GOT3 (cell line): ENCODE measurements around the gene DUSP7.

ENCODE experiments used
- DNase-seq: peaks from one replicate; lab custom pipeline; 2025; ENCODE audit warnings: mixed read lengths; lab: John Stamatoyannopoulos, UW

Gene DUSP7

DNA sequence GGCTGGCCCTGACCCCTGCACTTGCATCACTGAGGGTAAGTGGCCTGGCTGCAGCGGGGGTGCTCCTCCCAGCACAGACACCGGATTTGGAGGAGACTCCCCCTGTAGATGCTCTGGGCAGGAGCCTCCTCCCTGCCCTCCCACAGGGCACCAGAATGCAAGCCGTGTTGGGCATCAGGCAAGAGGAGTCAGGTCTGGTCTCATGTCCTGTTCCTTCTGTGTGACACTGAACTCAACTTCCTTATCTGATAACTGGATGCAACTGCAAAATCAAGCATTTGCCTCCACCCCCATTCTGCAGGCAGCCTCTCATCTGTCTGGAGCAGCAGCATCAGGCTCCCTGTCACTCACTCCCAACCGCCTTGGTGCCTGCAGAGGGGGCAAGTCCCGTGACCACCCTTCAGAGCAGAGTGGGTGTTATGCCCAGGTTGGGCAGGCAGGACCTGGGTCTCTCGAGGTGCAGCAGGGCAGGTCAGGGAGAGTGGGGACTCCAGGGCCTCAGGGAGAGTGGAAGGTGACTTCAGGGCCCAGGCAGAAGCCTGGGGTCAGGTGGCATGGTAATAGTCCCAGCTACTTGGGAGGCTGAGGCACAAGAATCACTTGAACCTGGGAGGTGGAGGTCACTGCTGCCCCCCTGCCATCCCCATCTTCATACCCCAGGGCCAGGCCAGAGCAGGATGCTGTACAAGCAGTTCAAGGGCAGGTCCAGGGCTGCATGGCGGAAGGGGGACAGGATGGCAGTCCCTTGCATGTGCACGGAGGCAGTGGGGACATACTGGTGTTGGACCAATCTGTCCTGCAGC, 50.2 kb downstream of the DUSP7 start:
- DNase-seq, result no peak

GRCh38 chr3:52005571-52005986, 50.8 kb downstream of the DUSP7 start:
- DNase-seq, result no peak

DNA sequence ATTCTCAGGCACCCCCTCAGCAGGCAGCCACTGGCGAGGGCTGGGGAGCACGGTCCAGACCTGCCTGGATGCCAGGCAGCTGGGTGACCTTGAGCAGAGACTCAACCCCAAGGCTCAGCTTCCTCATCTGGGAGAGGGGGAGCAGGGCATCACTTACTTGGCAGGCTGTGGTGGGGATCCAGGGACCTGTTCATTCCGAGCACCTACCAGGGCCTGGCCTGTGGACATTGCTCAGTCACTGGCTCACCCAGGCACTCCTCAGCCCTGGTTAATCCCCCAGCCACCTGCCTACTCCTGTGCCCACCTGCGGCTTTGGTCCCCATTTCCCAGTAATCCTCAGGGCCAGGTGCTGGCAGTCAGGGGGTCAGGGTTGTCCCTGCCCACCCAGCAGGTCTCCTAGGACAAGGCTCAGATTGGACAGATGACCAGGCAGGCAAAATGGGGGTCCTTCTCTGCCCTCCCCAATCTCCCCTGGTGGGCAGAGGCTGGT, 51.4 kb downstream of the DUSP7 start:
- no peak for DNase-seq

DNA sequence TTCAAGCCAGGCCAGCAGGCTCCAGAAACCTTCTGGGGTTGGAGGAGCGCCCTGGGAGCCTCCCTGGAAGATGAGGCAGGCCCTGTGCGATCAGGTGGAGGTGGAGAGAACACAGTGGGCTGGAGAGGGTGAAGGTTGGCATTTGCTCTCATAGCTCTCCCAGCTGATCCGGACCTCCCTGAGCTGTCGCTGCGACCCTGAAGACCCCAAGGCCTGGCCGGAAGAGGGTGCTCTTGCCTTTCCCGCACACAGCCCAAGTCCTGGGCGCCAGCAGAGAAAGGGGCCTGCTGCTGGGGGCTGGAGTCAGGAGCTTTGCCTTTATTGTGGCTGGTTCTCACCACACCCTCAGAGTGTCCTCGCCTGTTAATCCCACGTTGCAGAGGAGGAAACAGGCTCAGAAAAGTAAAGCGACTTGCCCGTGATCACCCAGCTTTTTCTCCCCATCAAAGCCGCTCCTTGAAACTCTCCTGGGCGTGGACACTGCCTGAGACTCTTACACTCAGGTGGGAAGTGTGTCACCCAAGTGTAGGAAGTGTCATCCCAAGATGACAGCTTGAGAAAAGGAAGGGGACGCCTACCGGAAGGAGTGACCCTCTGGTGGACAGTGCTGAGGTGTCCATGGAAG, 52.1 kb downstream of the DUSP7 start:
- no peak for DNase-seq

DNA sequence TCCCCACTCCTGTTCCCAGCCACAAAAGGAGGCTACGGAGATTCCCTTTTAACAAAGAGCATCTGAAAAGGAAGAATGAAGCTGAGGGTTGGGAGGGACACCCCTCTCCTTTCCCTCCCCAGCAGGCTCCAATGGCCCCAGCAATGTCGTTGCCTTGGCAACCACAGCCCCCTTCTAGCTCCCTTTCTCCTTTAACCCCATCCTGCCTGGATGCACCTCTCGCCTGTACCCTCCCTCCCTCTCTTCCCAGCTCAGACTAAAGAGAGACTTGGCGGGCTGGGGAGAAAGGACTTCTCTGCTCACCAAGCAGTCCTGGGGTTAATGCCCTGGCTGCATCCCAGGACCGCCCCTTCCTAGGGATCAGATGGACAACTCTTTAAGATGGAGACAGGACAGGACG, 53.6 kb downstream of the DUSP7 start:
- DNase-seq, result no peak

GRCh38 chr3:52001443-52001974, 54.9 kb downstream of the DUSP7 start:
- DNase-seq, result peak; percentile 33

DNA sequence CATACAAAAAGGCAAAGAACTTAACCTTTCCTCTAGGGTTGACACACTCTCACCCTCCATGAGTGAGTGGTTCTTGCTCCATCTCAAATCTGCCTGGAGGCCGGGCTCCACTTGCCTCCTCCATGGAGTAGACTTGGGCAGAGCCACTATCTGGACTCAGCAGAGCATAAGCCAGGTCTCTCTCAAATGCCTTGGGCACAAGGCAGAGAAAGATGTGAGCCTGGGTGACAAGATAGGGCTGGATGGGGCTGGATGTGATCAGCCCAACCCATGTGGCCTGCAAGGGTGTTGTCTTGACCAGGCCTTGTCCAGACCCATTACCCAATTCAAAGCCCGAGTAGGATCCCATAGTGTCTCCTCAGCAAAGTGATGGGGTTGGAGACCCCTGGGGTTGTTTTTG, 56.5 kb downstream of the DUSP7 start:
- DNase-seq, result no peak
